ENCODE results near the gene CHN2. TPM values are rescaled to one million over a fixed set of nuclear protein-coding genes. Genes with fewer than 3 reads are reported as not detected.
A peak's percentile ranks its signal among the peaks of the same experiment; 100 is the strongest.

Gene CHN2
- total RNA-seq, 1 experiment from 2014 or later, result 0.15 TPM

DNA sequence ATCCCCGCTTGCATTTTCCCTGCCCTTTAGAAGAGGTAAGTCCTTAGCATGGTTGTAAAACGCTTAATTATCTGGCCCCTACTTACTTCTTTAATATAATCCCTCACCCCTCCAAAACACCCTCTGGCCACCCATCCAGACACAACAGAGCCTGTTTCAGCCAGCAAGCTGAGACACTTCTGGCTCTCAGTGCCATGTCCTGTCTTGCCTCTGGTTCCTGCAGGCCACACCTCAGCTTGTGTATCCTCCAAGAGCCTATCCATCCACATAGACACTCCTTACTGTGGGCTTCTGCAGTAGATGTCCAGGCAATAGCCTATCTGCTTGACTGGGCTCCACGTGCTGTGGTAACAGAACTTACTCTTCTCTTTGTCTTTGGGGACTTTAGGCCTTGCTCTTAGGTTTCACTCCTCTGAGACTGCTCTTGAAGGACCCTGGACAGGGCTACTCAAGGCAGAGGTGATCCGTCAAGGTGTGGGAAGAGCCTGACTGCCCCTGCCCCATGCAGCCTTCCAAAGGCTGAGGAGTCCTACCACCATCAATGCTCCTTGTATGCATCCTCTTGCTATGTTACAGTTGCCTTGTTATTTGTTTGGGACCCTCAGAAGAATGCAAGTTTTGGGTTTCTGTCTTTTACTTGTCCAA lies 149.9 kb downstream of the CHN2 start:
- no peak for ATAC-seq
- Histone ChIP-seq H3K4me1 (ENCODE audit: control insufficient read depth, insufficient read depth, low read length) (no peaks in the 10 kb centered on the region), H3K27ac (ENCODE audit: low read length) (no peak overlapping the region), H3K36me3 (ENCODE audit: control insufficient read depth, insufficient read depth, low read length) (no peaks in the 10 kb centered on the region), H3K9me3 (ENCODE audit: control insufficient read depth, insufficient read depth, low read depth, low read length) (no peaks in the 10 kb centered on the region), H3K4me3 (ENCODE audit: low read depth in 2 of 2, low read length in 2 of 2) (no peak overlapping the region), H3K27me3 (ENCODE audit: control insufficient read depth, insufficient read depth, low read length) (peaks cover 12% of the 10 kb centered on the region)
- intact Hi-C loops (cut with micrococcal nuclease; ENCODE audit: unreplicated experiment) (no loop called here), in situ Hi-C loops (cut with HindIII; ENCODE audit: low pct_unique_long_range_greater_than_20kb, low sequenced_read_pairs) (no loop called here)
- ChIA-PET CTCF (no interaction called here), POLR2A (no interaction called here)
- no TSS peak for BruUV-seq (replicated peaks)
- TF ChIP-seq, protein P1, sequence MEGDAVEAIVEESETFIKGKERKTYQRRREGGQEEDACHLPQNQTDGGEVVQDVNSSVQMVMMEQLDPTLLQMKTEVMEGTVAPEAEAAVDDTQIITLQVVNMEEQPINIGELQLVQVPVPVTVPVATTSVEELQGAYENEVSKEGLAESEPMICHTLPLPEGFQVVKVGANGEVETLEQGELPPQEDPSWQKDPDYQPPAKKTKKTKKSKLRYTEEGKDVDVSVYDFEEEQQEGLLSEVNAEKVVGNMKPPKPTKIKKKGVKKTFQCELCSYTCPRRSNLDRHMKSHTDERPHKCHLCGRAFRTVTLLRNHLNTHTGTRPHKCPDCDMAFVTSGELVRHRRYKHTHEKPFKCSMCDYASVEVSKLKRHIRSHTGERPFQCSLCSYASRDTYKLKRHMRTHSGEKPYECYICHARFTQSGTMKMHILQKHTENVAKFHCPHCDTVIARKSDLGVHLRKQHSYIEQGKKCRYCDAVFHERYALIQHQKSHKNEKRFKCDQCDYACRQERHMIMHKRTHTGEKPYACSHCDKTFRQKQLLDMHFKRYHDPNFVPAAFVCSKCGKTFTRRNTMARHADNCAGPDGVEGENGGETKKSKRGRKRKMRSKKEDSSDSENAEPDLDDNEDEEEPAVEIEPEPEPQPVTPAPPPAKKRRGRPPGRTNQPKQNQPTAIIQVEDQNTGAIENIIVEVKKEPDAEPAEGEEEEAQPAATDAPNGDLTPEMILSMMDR (IDR thresholded peaks at IDR 0.05), result no peak
- TF ChIP-seq, protein P2, sequence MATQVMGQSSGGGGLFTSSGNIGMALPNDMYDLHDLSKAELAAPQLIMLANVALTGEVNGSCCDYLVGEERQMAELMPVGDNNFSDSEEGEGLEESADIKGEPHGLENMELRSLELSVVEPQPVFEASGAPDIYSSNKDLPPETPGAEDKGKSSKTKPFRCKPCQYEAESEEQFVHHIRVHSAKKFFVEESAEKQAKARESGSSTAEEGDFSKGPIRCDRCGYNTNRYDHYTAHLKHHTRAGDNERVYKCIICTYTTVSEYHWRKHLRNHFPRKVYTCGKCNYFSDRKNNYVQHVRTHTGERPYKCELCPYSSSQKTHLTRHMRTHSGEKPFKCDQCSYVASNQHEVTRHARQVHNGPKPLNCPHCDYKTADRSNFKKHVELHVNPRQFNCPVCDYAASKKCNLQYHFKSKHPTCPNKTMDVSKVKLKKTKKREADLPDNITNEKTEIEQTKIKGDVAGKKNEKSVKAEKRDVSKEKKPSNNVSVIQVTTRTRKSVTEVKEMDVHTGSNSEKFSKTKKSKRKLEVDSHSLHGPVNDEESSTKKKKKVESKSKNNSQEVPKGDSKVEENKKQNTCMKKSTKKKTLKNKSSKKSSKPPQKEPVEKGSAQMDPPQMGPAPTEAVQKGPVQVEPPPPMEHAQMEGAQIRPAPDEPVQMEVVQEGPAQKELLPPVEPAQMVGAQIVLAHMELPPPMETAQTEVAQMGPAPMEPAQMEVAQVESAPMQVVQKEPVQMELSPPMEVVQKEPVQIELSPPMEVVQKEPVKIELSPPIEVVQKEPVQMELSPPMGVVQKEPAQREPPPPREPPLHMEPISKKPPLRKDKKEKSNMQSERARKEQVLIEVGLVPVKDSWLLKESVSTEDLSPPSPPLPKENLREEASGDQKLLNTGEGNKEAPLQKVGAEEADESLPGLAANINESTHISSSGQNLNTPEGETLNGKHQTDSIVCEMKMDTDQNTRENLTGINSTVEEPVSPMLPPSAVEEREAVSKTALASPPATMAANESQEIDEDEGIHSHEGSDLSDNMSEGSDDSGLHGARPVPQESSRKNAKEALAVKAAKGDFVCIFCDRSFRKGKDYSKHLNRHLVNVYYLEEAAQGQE (IDR thresholded peaks at IDR 0.05; ENCODE audit: insufficient read depth in 1 of 2, low read depth in 2 of 2, low read length in 1 of 2), result no peak
- TF ChIP-seq TCF7L2 (IDR thresholded peaks at IDR 0.05; ENCODE audit: low read depth, low read length) (no peak), SIN3A (IDR thresholded peaks at IDR 0.05; ENCODE audit: borderline replicate concordance, insufficient read depth, low read depth, low read length) (no peak), POLR2AphosphoS5 (IDR thresholded peaks at IDR 0.05; ENCODE audit: low read depth, low read length) (no peak)
- DNase-seq (ENCODE audit: low read depth, low spot score), result no peak

DNA sequence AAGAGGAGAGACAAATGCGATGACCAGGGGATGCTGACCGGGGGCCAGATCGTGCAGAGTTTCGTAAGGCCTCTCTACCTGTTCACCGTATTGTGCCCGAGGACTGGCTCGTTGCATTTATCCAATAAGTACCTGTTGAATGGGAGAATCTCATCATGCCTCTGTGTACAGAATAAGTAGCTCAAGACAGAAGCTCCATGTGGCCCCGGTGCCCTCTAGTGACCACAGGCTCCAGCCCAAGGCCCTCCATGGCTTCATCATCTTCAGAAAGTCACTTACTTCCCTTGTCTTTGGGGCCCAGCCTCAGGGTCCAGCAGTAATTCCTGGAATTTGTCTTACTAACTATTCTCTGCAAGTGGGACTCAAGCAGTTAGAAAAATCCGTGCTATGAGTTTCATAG lies 151.0 kb downstream of the CHN2 start:
- H3K27ac ChIP-seq (ENCODE audit: low read length), result no peak overlapping the region
- H3K4me1 ChIP-seq (ENCODE audit: control insufficient read depth, insufficient read depth, low read length), result no peaks in the 10 kb centered on the region
- H3K4me3 ChIP-seq (ENCODE audit: low read depth in 2 of 2, low read length in 2 of 2), result no peak overlapping the region
- intact Hi-C loops (cut with micrococcal nuclease; ENCODE audit: unreplicated experiment), result no loop called here
- in situ Hi-C loops (cut with HindIII; ENCODE audit: low pct_unique_long_range_greater_than_20kb, low sequenced_read_pairs), result no loop called here
- TF ChIP-seq, protein P1 (IDR thresholded peaks at IDR 0.05), result peak; percentile 51
- no peak for TF ChIP-seq TCF7L2 (IDR thresholded peaks at IDR 0.05; ENCODE audit: low read depth, low read length)
- no peak for DNase-seq (ENCODE audit: low read depth, low spot score)
- no peaks in the 10 kb centered on the region for H3K9me3 ChIP-seq (ENCODE audit: control insufficient read depth, insufficient read depth, low read depth, low read length)
- H3K36me3 ChIP-seq (ENCODE audit: control insufficient read depth, insufficient read depth, low read length), result no peaks in the 10 kb centered on the region
- BruUV-seq (replicated peaks), result no TSS peak
- ChIA-PET CTCF (interaction anchor here (1.0 kb wide), 1 partner anchor 232 kb away, joined by 5 read pairs; no protein-coding TSS in a partner anchor), POLR2A (no interaction called here)
- H3K27me3 ChIP-seq (ENCODE audit: control insufficient read depth, insufficient read depth, low read length), result peaks cover 12% of the 10 kb centered on the region
- ATAC-seq, result peak; percentile 70; the same call in 1 of the 2 replicates

Measured in Panc1 (cell line).